T-helper 2 cell treated with Interferon-gamma antibody and Interleukin-4, amounts not matched to agents 5 μg/mL and 100 μg/mL, for 36 hours (primary cell): ENCODE data around the gene PIK3R5.
"Not testable (repeated sequence)": the region's sequence is repeated elsewhere in the genome, so short reads cannot be mapped to it uniquely, and the experiment has no call there.

Source experiments
- DNase-seq: peaks from one replicate; pipeline ENCODE4 v3.0.0; 2021; ENCODE audit warnings: low spot score
- H3K27ac Mint-ChIP-seq: one replicate; pipeline ENCODE4 v1.8.0; 2021; ENCODE audit warnings: mild to moderate bottlenecking, mixed read lengths
- H3K27me3 Mint-ChIP-seq: one replicate; pipeline ENCODE4 v1.8.0; 2021; ENCODE audit warnings: low read depth, mixed read lengths
- H3K36me3 Mint-ChIP-seq: one replicate; pipeline ENCODE4 v1.8.0; 2021; ENCODE audit warnings: low read depth, mixed read lengths
- H3K4me1 Mint-ChIP-seq: one replicate; pipeline ENCODE4 v1.8.0; 2021; ENCODE audit warnings: low read depth, mixed read lengths
- H3K4me3 Mint-ChIP-seq: one replicate; pipeline ENCODE4 v1.8.0; 2022; ENCODE audit warnings: mild to moderate bottlenecking, moderate library complexity, mixed read lengths
- H3K9me3 Mint-ChIP-seq: one replicate; pipeline ENCODE4 v1.8.0; 2021; ENCODE audit warnings: mixed read lengths

PIK3R5 gene

GRCh38 chr17:9001559-9001958, 36.1 kb upstream of the PIK3R5 start:
- Mint-ChIP-seq H3K36me3 (no peaks in the 10 kb centered on the region), H3K27ac (no peak overlapping the region), H3K4me3 (no peak overlapping the region), H3K9me3 (no peaks in the 10 kb centered on the region), H3K27me3 (peaks cover 59% of the 10 kb centered on the region), H3K4me1 (peaks cover 11% of the 10 kb centered on the region)
- no peak for DNase-seq

- Mint-ChIP-seq H3K36me3 (no peaks in the 10 kb centered on the region), H3K9me3 (no peaks in the 10 kb centered on the region), H3K4me3 (no peak overlapping the region), H3K4me1 (peaks cover 11% of the 10 kb centered on the region), H3K27ac (no peak overlapping the region), H3K27me3 (peaks cover 31% of the 10 kb centered on the region)
- peak; percentile 69 for DNase-seq
Measured at GRCh38 chr17:8997994-8998628, 32.6 kb upstream of the PIK3R5 start.

- no peak overlapping the region for H3K27ac Mint-ChIP-seq
- no peaks in the 10 kb centered on the region for H3K36me3 Mint-ChIP-seq
- H3K27me3 Mint-ChIP-seq = peaks cover 13% of the 10 kb centered on the region
- H3K9me3 Mint-ChIP-seq = no peaks in the 10 kb centered on the region
- H3K4me3 Mint-ChIP-seq = no peak overlapping the region
- DNase-seq = no peak
- peaks cover 9% of the 10 kb centered on the region for H3K4me1 Mint-ChIP-seq
Measured at GRCh38 chr17:8995711-8996110, 30.2 kb upstream of the PIK3R5 start.

- Mint-ChIP-seq H3K36me3 (no peaks in the 10 kb centered on the region), H3K4me1 (peaks cover 9% of the 10 kb centered on the region), H3K9me3 (no peaks in the 10 kb centered on the region), H3K4me3 (no peak overlapping the region), H3K27me3 (peaks cover 6% of the 10 kb centered on the region), H3K27ac (no peak overlapping the region)
- peak; percentile 52 for DNase-seq
Measured at GRCh38 chr17:8994319-8994718, 28.8 kb upstream of the PIK3R5 start.

GRCh38 chr17:8991514-8992285, 26.2 kb upstream of the PIK3R5 start:
- DNase-seq = peak; percentile 30

GRCh38 chr17:8988263-8988935, 22.9 kb upstream of the PIK3R5 start:
- Mint-ChIP-seq H3K4me1 (peaks cover 13% of the 10 kb centered on the region), H3K9me3 (peaks cover 15% of the 10 kb centered on the region)

More at GRCh38 chr17:8991514-8992285, 26.2 kb upstream of the PIK3R5 start:
- Mint-ChIP-seq H3K4me3 (no peak overlapping the region), H3K27ac (no peak overlapping the region), H3K4me1 (peaks cover 5% of the 10 kb centered on the region), H3K27me3 (peaks cover 3% of the 10 kb centered on the region), H3K36me3 (no peaks in the 10 kb centered on the region), H3K9me3 (peaks cover 9% of the 10 kb centered on the region)

GRCh38 chr17:8986295-8986694, 20.8 kb upstream of the PIK3R5 start:
- no peak overlapping the region for H3K27ac Mint-ChIP-seq

More at GRCh38 chr17:8988263-8988935, 22.9 kb upstream of the PIK3R5 start:
- not testable (repeated sequence) for H3K36me3 Mint-ChIP-seq, H3K4me3 Mint-ChIP-seq, H3K27ac Mint-ChIP-seq, DNase-seq, H3K27me3 Mint-ChIP-seq

GRCh38 chr17:8985054-8985701, 19.7 kb upstream of the PIK3R5 start:
- Mint-ChIP-seq H3K36me3 (no peaks in the 10 kb centered on the region), H3K27ac (no peak overlapping the region), H3K9me3 (peaks cover 15% of the 10 kb centered on the region), H3K4me3 (no peak overlapping the region), H3K4me1 (peaks cover 8% of the 10 kb centered on the region), H3K27me3 (no peaks in the 10 kb centered on the region)
- no peak for DNase-seq

More at GRCh38 chr17:8986295-8986694, 20.8 kb upstream of the PIK3R5 start:
- H3K36me3 Mint-ChIP-seq = no peaks in the 10 kb centered on the region
- peaks cover 3% of the 10 kb centered on the region for H3K27me3 Mint-ChIP-seq
- H3K4me3 Mint-ChIP-seq = no peak overlapping the region
- peaks cover 15% of the 10 kb centered on the region for H3K9me3 Mint-ChIP-seq
- peaks cover 9% of the 10 kb centered on the region for H3K4me1 Mint-ChIP-seq
- no peak for DNase-seq

GRCh38 chr17:8984225-8984624, 18.7 kb upstream of the PIK3R5 start:
- not testable (repeated sequence) for H3K27ac Mint-ChIP-seq, DNase-seq, H3K4me3 Mint-ChIP-seq, H3K36me3 Mint-ChIP-seq, H3K27me3 Mint-ChIP-seq
- Mint-ChIP-seq H3K9me3 (peaks cover 15% of the 10 kb centered on the region), H3K4me1 (peaks cover 11% of the 10 kb centered on the region)

GRCh38 chr17:8981443-8981842, 15.9 kb upstream of the PIK3R5 start:
- no peaks in the 10 kb centered on the region for H3K36me3 Mint-ChIP-seq
- peaks cover 9% of the 10 kb centered on the region for H3K27me3 Mint-ChIP-seq
- DNase-seq = no peak
- H3K4me1 Mint-ChIP-seq = peaks cover 11% of the 10 kb centered on the region
- no peak overlapping the region for H3K27ac Mint-ChIP-seq
- H3K9me3 Mint-ChIP-seq = peaks cover 6% of the 10 kb centered on the region
- no peak overlapping the region for H3K4me3 Mint-ChIP-seq

GRCh38 chr17:8979715-8980114, 14.2 kb upstream of the PIK3R5 start:
- no peaks in the 10 kb centered on the region for H3K36me3 Mint-ChIP-seq
- H3K4me3 Mint-ChIP-seq = no peak overlapping the region
- DNase-seq = no peak
- H3K27me3 Mint-ChIP-seq = peaks cover 9% of the 10 kb centered on the region
- peaks cover 3% of the 10 kb centered on the region for H3K4me1 Mint-ChIP-seq
- no peak overlapping the region for H3K27ac Mint-ChIP-seq
- H3K9me3 Mint-ChIP-seq = no peaks in the 10 kb centered on the region

- peaks cover 9% of the 10 kb centered on the region for H3K27me3 Mint-ChIP-seq
Measured at GRCh38 chr17:8976638-8977037, 11.1 kb upstream of the PIK3R5 start.

GRCh38 chr17:8975091-8975725, 9.7 kb upstream of the PIK3R5 start:
- no peak overlapping the region for H3K27ac Mint-ChIP-seq
- DNase-seq = no peak
- H3K27me3 Mint-ChIP-seq = peaks cover 11% of the 10 kb centered on the region
- H3K36me3 Mint-ChIP-seq = no peaks in the 10 kb centered on the region
- H3K4me3 Mint-ChIP-seq = no peak overlapping the region
- peaks cover 3% of the 10 kb centered on the region for H3K4me1 Mint-ChIP-seq
- peaks cover 7% of the 10 kb centered on the region for H3K9me3 Mint-ChIP-seq

More at GRCh38 chr17:8976638-8977037, 11.1 kb upstream of the PIK3R5 start:
- Mint-ChIP-seq H3K9me3 (no peaks in the 10 kb centered on the region), H3K27ac (no peak overlapping the region), H3K4me3 (no peak overlapping the region), H3K36me3 (no peaks in the 10 kb centered on the region), H3K4me1 (peaks cover 3% of the 10 kb centered on the region)
- DNase-seq = no peak
